Caco-2 (cell line): Measurements from ENCODE around the gene FAM162B. TPM values are rescaled to one million over a fixed set of nuclear protein-coding genes. Genes with fewer than 3 reads are reported as not detected.

Experiments
- BruUV-seq: library from RNA; stranded (reverse); fragments of 400-500 nt; replicated peaks from 2 replicates; lab custom pipeline; 2021; lab: Mats Ljungman, UMichigan
- CTCF ChIA-PET: fragments of 300-600 bp; sonication (Branson Sonifier 250); formaldehyde crosslinking; loops from one replicate; lab custom pipeline; 2022; ENCODE audit warnings: antibody characterized with exemption; lab: Charles Lee
- POLR2A ChIA-PET: fragments of 300-600 bp; sonication (Branson Sonifier 250); formaldehyde crosslinking; loops from one replicate; lab custom pipeline; 2022; ENCODE audit warnings: antibody characterized with exemption; lab: Charles Lee
- DNase-seq, 2 experiments: peaks; one replicate each; pipeline versions ENCODE4 v3.0.0 to v3.0.0-alpha.2; 2020 to 2022
- H3K27me3 ChIP-seq: replicated peaks from 2 replicates; pipeline ENCODE4 v1.6.0; 2011; ENCODE audit warnings: low read length; ENCODE audit not compliant: control insufficient read depth, insufficient read depth
- H3K36me3 ChIP-seq: 2 replicates; pipeline ENCODE4 v1.5.1; 2011; ENCODE audit warnings: low read length; ENCODE audit not compliant: control insufficient read depth, insufficient read depth
- H3K4me1 ChIP-seq: fragments of 250-450 bp; sonication (Bioruptor Pico); 2 replicates; pipeline ENCODE4 v1.5.1; 2020; ENCODE audit warnings: mild to moderate bottlenecking
- H3K4me3 ChIP-seq: 2 replicates; pipeline ENCODE4 v1.5.1; 2011; ENCODE audit warnings: low read depth, mild to moderate bottlenecking, control low read depth, low read length
- H3K9me3 ChIP-seq: fragments of 250-450 bp; sonication (Bioruptor Pico); 2 replicates; pipeline ENCODE4 v1.5.1; 2020; ENCODE audit warnings: mild to moderate bottlenecking, moderate library complexity
- H3K27ac Mint-ChIP-seq: one replicate; pipeline ENCODE4 v1.8.0; 2022; ENCODE audit warnings: mixed read lengths; ENCODE audit not compliant: unreplicated experiment
- H3K27me3 Mint-ChIP-seq: one replicate; pipeline ENCODE4 v1.8.0; 2022; ENCODE audit warnings: mixed read lengths; ENCODE audit not compliant: insufficient read depth, unreplicated experiment
- H3K36me3 Mint-ChIP-seq: one replicate; pipeline ENCODE4 v1.8.0; 2022; ENCODE audit warnings: mild to moderate bottlenecking, mixed read lengths; ENCODE audit not compliant: insufficient read depth, unreplicated experiment
- H3K4me1 Mint-ChIP-seq: one replicate; pipeline ENCODE4 v1.8.0; 2022; ENCODE audit warnings: low read depth, mixed read lengths; ENCODE audit not compliant: unreplicated experiment
- H3K4me3 Mint-ChIP-seq: one replicate; pipeline ENCODE4 v1.8.0; 2022; ENCODE audit warnings: mild to moderate bottlenecking, moderate library complexity, mixed read lengths; ENCODE audit not compliant: unreplicated experiment
- H3K9me3 Mint-ChIP-seq: one replicate; pipeline ENCODE4 v1.8.0; 2022; ENCODE audit warnings: mixed read lengths; ENCODE audit not compliant: unreplicated experiment
- intact Hi-C: fragments of 100-400 bp; cut with micrococcal nuclease; formaldehyde crosslinking; loops from one replicate; pipeline ENCODE4 v1.10.0; 2022; ENCODE audit not compliant: unreplicated experiment
- total RNA-seq: library from RNA; stranded (reverse); gene quantifications from 2 replicates; pipeline ENCODE4 v1.2.3, GENCODE V29; 2022
- TF ChIP-seq, protein P1 (sequence below), 2 experiments: fragments of 200-600 bp in 1 of 2; IDR thresholded peaks; 1 replicate in 1 of 2; 2 replicates in 1 of 2; pipeline versions ENCODE4 v1.5.1 to v1.8.0; 2011 to 2022; ENCODE audit warnings: antibody characterized with exemption in 1 of 2, control low read depth in 1 of 2, inconsistent platforms in 1 of 2, low read depth in 1 of 2, low read length in 1 of 2, mild to moderate bottlenecking in 1 of 2, moderate library complexity in 1 of 2; ENCODE audit not compliant: insufficient read depth in 1 of 2, severe bottlenecking in 1 of 2, unreplicated experiment in 1 of 2

The FAM162B gene
- total RNA-seq, 1 experiment from 2014 or later, result not detected

DNA sequence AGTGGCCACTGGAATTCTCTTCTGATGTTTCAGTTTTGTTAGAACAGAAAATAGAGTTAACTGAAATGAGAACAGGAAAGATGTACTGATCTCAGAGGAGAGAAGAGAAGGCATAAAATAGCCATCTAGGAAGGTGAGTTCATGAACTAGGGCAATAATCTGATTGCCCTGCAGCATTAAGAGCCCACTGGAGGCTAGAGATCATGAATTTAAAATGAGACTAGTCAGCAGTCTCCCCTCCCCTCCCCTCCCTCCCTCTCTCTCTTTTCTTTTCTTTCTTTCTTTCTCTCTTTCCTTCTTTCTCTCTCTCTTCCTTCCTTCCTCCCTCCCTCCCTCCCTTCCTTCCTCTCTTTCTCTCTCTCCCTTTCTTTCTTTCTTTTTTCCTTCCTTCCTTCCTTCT lies 34.4 kb upstream of the FAM162B start:
- ChIA-PET CTCF (no interaction called here), POLR2A (no interaction called here)
- H3K4me1 ChIP-seq, result peaks cover 19% of the 10 kb centered on the region; the same call in 1 of the 2 replicates
- intact Hi-C loops, result no loop called here
- H3K4me3 ChIP-seq, result no peak overlapping the region
- no peak for DNase-seq
- Mint-ChIP-seq H3K27me3 (no peaks in the 10 kb centered on the region), H3K4me3 (no peak overlapping the region), H3K9me3 (peaks cover 10% of the 10 kb centered on the region), H3K4me1 (peaks cover 22% of the 10 kb centered on the region), H3K36me3 (no peaks in the 10 kb centered on the region), H3K27ac (no peak overlapping the region)
- BruUV-seq, result no TSS peak
- TF ChIP-seq, protein P1, sequence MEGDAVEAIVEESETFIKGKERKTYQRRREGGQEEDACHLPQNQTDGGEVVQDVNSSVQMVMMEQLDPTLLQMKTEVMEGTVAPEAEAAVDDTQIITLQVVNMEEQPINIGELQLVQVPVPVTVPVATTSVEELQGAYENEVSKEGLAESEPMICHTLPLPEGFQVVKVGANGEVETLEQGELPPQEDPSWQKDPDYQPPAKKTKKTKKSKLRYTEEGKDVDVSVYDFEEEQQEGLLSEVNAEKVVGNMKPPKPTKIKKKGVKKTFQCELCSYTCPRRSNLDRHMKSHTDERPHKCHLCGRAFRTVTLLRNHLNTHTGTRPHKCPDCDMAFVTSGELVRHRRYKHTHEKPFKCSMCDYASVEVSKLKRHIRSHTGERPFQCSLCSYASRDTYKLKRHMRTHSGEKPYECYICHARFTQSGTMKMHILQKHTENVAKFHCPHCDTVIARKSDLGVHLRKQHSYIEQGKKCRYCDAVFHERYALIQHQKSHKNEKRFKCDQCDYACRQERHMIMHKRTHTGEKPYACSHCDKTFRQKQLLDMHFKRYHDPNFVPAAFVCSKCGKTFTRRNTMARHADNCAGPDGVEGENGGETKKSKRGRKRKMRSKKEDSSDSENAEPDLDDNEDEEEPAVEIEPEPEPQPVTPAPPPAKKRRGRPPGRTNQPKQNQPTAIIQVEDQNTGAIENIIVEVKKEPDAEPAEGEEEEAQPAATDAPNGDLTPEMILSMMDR (IDR thresholded peaks at IDR 0.05; ENCODE audit: insufficient read depth in 1 of 2, low read depth in 1 of 2, low read length in 1 of 2, severe bottlenecking in 1 of 2, unreplicated experiment in 1 of 2), result no peak
- no peaks in the 10 kb centered on the region for H3K27me3 ChIP-seq
- no peaks in the 10 kb centered on the region for H3K9me3 ChIP-seq
- H3K36me3 ChIP-seq, result no peaks in the 10 kb centered on the region; the same call in 1 of the 2 replicates

GRCh38 chr6:116797585-116797984 lies 32.1 kb upstream of the FAM162B start:
- no peaks in the 10 kb centered on the region for H3K4me1 Mint-ChIP-seq
- ChIA-PET POLR2A (no interaction called here), CTCF (no interaction called here)
- no peak overlapping the region for H3K4me3 ChIP-seq
- no peaks in the 10 kb centered on the region; the same call in 1 of the 2 replicates for H3K36me3 ChIP-seq
- H3K27me3 Mint-ChIP-seq, result no peaks in the 10 kb centered on the region
- BruUV-seq, result no TSS peak
- TF ChIP-seq, protein P1 (IDR thresholded peaks at IDR 0.05; ENCODE audit: insufficient read depth in 1 of 2, low read depth in 1 of 2, low read length in 1 of 2, severe bottlenecking in 1 of 2, unreplicated experiment in 1 of 2), result no peak
- no peaks in the 10 kb centered on the region for H3K9me3 ChIP-seq
- DNase-seq, result no peak
- peaks cover under 1% of the 10 kb centered on the region for H3K9me3 Mint-ChIP-seq
- 0 out of 2 replicates have a peak, but pooled peaks cover 3% of the 10 kb centered on the region for H3K4me1 ChIP-seq
- H3K27me3 ChIP-seq, result no peaks in the 10 kb centered on the region
- H3K27ac Mint-ChIP-seq, result no peak overlapping the region
- intact Hi-C loops, result no loop called here
- H3K36me3 Mint-ChIP-seq, result no peaks in the 10 kb centered on the region
- no peak overlapping the region for H3K4me3 Mint-ChIP-seq

DNA sequence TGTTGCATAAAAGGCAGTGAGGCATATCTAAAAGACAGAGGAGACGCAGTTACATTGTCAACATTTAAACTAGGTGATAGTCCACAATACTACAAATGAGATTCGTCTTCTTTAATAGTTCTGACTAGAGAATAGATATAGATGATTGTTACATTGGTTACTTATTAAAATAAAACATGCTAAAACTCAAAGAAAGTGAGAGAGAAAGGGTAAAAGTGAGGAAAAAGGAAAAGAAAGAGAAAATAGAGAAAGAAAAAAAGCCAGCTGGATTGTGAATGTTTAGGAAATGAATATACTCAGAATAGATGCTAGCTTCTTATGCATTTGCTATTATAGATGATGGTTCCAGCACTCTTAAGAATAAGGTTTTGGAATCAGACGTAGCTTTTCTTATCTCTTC lies 27.7 kb upstream of the FAM162B start:
- ChIA-PET CTCF (no interaction called here), POLR2A (no interaction called here)
- no peaks in the 10 kb centered on the region for H3K4me1 Mint-ChIP-seq
- DNase-seq, result no peak
- H3K27me3 ChIP-seq, result no peaks in the 10 kb centered on the region
- H3K27me3 Mint-ChIP-seq, result no peaks in the 10 kb centered on the region
- H3K9me3 Mint-ChIP-seq, result no peaks in the 10 kb centered on the region
- H3K4me3 ChIP-seq, result no peak overlapping the region
- H3K27ac Mint-ChIP-seq, result no peak overlapping the region
- TF ChIP-seq, protein P1 (IDR thresholded peaks at IDR 0.05; ENCODE audit: insufficient read depth in 1 of 2, low read depth in 1 of 2, low read length in 1 of 2, severe bottlenecking in 1 of 2, unreplicated experiment in 1 of 2), result no peak
- H3K4me3 Mint-ChIP-seq, result no peak overlapping the region
- H3K4me1 ChIP-seq, result no peaks in the 10 kb centered on the region
- no peaks in the 10 kb centered on the region for H3K36me3 ChIP-seq
- no peaks in the 10 kb centered on the region for H3K36me3 Mint-ChIP-seq
- peaks cover 4% of the 10 kb centered on the region; the same call in 1 of the 2 replicates for H3K9me3 ChIP-seq
- intact Hi-C loops, result no loop called here
- BruUV-seq, result no TSS peak
